NCI-H2227 treated with DMSO at 0.1 percent for 48 hours (cell line): ENCODE data around the gene ATP2B2.

Experiments
- DNase-seq: peaks from one replicate; lab custom pipeline; 2025; lab: John Stamatoyannopoulos, UW

The ATP2B2 gene

GRCh38 chr3:10400050-10400748 lies 105.2 kb downstream of the ATP2B2 start:
- DNase-seq: no peak

DNA sequence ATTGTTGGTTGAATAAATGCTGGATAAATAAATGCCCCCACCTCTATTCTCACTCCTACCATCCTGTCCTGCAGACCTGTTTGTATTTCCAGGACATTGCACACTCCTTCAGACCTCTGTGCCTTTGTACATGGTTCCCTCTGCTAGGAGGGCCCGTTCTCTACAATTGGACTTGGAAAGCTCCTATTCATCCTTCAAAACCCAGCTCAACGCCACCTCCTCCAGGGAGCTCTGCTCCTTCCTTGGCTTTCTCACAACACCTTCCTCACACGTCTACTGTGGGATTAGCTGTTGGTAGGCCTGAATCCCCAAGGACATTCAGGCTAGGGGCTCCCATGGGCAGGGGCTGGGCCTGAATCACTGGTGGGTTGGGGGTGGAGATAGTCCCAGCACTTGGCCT lies 105.8 kb downstream of the ATP2B2 start:
- DNase-seq: no peak

- DNase-seq: no peak
These were observed 107.0 kb downstream of the ATP2B2 start for GRCh38 chr3:10398341-10398740.

GRCh38 chr3:10397879-10398278 lies 107.5 kb downstream of the ATP2B2 start:
- DNase-seq: no peak

DNA sequence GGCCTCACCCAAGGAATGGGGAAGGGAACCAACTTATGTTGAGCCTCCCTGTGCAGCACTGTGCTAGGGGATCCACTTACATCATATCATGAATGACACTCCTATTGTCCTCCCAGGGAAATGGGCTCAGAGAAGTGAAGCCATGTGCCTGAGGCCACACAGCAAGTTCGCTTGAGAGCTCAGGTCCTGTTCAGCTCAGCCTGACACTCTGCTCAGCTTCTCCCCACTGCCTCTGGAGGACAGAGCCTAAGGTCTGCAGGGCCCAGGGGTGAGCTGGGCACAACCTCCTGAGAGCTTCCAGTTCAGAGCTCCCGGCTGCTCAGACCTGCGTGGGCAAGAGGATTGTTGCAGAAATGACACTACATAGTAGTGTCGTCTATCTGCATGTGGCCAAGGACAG lies 108.5 kb downstream of the ATP2B2 start:
- no peak for DNase-seq

GRCh38 chr3:10396083-10396482 lies 109.3 kb downstream of the ATP2B2 start:
- no peak for DNase-seq

DNA sequence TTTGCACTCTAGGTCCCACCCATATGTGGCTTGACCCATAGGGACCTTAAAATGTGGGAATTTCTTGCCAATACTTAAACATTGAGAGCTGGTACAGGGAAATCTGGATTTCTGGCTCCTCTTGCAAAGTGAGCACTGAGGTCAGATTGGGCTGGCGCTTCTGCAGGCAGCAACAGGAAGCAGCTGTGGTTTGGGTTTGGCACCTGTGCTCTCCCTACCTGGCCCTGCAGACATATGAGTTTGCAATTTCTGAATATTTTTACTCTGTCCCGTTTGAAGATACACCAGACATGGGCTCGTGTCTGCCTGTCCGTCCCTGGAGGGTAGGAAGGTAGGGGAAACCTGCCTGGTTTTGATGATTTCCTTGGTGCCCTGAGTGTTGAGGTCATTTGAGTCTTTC lies 109.7 kb downstream of the ATP2B2 start:
- DNase-seq: no peak

DNA sequence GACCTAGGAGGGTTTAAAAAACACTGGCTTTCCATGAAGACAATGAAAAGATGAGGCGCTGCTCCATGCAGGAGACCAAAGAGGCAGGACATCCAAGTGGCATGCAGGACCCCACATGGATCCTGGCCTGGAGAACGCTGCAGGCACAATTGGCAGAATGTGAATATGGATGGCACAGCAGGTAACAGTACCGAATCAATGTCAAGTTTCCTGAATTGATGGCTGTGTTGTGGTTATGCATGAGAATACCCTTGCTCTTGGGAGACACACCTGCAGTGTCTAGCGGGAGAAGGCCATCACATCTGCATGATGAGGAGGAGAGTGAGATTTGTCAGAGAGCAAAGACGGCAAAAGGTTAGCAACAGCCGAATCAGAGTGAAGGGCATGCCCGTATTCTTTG lies 110.2 kb downstream of the ATP2B2 start:
- DNase-seq: no peak

DNA sequence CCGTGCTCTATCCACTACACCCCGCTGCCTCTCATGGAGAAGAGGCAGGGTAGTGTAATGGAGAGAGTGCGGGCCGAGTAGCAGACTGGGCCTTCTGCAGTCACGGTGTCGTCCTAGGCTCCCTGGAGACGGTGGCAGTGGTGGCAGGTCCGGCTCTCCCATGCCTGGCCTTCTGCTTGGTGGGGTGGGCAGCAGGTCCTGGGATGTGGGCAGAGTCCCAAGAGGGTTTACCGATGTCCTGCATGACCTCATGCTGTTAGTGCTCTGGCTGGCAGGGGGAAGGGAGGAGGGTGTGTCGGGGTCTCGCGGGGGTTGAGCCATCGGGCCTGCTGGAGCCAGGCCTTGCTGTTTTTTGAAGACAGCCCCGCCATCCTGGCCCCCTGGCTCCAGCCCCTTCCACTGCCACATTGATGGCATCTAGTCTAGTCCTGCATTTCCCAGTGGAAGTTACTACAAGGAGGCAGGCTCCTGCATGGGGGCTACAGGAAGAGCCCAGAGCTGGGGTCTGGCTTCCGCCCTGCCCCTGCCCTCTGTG lies 110.8 kb downstream of the ATP2B2 start:
- DNase-seq: no peak

- no peak for DNase-seq
These were observed 111.9 kb downstream of the ATP2B2 start for GRCh38 chr3:10393514-10393913.

DNA sequence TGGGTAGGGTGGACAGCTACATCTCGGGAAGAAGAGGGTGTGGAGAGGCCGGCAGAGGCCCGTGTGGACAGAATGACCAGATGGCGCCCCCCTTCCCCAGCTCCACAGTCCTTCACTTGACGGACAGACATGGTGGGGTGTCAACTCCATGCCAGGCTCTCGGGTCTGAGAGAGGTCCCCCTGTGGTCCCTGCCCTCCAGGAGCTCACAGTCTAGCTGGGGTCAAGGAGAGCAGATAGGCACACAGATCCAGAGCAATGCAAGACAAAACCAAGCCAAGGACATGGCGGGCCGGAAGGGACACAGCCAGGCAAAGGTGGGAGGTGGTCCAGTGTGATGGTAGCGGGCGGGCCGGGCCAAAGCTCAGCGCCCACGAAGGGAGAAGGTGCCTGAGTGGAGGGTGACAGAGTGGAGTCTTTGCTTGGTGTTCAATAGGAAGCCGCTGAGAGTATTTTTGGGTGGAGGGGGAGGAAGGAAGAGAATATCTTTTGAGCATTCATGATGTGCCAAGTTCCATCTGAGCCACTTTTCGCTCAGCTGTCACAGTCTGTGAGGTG lies 112.4 kb downstream of the ATP2B2 start:
- DNase-seq: no peak

GRCh38 chr3:10392244-10392643 lies 113.1 kb downstream of the ATP2B2 start:
- no peak for DNase-seq

GRCh38 chr3:10391391-10391790 lies 114.0 kb downstream of the ATP2B2 start:
- no peak for DNase-seq

GRCh38 chr3:10390641-10391373 lies 114.6 kb downstream of the ATP2B2 start:
- no peak for DNase-seq

- DNase-seq: no peak
These were observed 115.4 kb downstream of the ATP2B2 start for GRCh38 chr3:10389995-10390394.

DNA sequence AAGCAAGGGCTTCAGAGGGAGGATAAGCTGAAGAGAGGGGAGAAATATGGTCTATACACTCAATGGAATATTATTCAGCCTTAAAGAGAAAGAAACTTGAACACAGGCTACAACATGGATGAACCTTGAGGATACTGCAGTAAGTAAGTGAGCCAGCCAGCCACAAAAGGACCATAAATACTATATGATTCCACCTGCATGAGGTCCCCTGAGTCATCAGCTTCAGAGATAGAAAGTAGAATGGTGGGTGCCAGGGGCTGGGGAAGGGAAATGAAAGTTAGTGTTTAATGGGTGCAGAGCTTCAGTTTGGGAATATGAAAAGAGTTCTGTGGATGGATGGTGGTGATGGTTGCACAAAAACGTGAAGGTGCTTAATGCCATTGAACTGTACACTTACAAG lies 116.0 kb downstream of the ATP2B2 start:
- no peak for DNase-seq

- DNase-seq: no peak
These were observed 117.3 kb downstream of the ATP2B2 start for GRCh38 chr3:10387881-10388609.

DNA sequence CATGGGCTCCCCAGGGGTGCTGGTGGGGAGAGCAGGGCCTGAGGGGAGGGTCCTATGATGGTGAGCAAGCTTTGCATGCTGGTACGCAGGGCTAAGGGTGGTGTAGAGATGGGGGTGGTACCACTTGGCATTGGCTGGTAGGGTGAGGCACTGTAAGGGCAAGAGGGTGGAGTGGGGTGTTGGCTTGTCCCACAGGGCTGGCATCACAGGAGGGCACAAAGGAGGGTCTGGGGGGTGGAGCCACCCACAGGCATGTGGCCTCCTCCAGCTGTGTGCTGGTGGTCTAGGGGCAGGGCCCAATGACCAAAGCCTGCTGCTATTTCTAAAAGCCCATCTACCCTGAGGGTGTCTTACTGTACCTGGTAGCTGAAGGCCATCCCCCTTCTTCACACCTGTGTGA lies 119.3 kb downstream of the ATP2B2 start:
- DNase-seq: no peak

GRCh38 chr3:10384541-10385360 lies 120.6 kb downstream of the ATP2B2 start:
- DNase-seq: no peak

DNA sequence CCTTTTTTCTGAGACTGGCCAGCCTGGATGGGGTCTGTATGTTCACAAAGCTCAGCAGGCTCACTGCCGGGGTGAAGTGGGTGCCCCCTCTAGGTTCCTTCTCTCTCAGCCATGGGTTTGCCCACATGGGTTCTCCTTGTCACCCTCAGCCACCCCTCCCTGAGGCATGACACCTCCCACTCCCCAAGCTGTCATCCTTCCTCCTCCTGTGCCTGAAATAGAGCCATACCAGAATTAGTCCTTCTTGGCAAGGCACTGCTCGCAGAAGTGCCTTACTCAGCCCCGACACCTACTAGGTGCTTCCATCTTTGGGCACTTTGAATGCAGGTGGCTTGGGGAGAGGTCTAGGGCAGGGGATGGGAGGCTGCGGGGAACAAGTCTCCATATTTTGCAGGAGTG lies 121.5 kb downstream of the ATP2B2 start:
- no peak for DNase-seq
